ENCODE results near the gene KRTAP4-5. TPM values are rescaled to one million over a fixed set of nuclear protein-coding genes. Genes with fewer than 3 reads are reported as not detected.
"Not testable (repeated sequence)": the region's sequence is repeated elsewhere in the genome, so short reads cannot be mapped to it uniquely, and the experiment has no call there.

KRTAP4-5 gene
- total RNA-seq, 1 donor = not detected

DNA sequence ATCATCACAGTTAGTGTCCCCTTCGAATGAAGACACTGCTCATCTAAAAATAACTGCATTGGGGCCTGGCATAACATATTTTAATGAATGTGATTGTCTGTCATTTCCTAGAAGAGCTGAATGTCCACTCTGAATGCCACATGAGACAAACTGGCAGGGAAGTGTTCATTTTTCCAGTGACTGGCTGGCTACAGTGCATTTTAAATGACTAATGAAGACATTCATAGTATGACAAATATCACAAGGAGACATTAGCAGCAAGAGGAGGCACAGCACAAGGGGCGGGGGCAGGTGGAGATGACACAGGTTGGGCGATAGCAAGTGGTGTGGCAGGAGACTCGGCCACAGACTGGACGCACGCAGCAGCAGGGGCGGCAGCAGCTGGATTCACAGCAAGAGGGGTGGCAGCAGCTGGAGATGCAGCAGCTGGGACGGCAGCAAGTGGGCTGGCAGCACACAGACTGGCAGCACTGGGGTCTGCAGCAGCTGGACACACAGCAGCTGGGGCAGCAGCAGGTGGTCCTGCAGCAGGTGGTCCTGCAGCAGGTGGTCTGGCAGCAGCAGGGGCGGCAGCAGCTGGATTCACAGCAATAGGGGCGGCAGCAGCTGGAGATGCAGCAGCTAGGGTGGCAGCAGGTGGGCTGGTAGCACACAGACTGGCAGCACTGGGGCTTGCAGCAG lies 514 bp downstream of the KRTAP4-5 start:
- not testable (repeated sequence) for DNase-seq (ENCODE audit: low read depth in 2 of 3, low spot score in 2 of 3)

DNA sequence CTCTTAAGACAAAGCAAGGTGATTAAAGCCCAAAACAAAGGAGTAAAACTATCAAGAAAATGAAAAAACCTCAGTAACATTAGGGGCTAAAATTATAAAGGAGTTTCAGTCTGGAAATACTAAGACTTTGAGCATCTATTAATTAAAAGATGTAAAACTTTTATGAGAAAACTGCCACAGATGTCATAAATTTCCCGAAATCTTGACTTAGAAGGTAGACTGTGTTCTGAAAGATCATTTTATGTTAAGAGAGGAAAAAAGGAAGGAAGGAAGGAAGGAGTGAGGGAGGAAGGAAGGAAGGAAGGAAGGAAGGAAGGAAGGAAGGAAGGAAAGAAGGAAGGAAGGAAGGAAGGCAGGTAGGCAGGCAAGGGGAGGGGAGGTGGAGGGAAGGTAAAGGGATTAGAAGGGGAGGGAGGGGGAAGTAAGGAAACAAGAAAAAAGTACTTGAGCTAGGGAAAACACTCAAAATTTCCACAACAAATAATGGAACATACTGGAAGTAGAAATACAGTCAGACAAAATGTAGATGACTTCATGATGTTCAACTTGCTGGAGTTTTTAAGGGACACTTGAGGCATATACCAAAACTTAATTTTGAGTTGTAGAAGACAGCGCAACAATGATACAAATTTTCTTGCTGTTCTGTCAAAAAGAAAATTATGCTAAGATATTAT lies 2.0 kb downstream of the KRTAP4-5 start:
- DNase-seq (ENCODE audit: low read depth in 2 of 3, low spot score in 2 of 3) = no peak

- DNase-seq (ENCODE audit: low read depth in 2 of 3, low spot score in 2 of 3) = no peak
Observed at GRCh38 chr17:41145261-41145660, 4.4 kb downstream of the KRTAP4-5 start.

GRCh38 chr17:41144846-41145245 lies 4.8 kb downstream of the KRTAP4-5 start:
- no peak for DNase-seq (ENCODE audit: low read depth in 2 of 3, low spot score in 2 of 3)

- DNase-seq (ENCODE audit: low read depth in 2 of 3, low spot score in 2 of 3) = no peak
Observed at GRCh38 chr17:41141361-41141760, 8.3 kb downstream of the KRTAP4-5 start.

DNA sequence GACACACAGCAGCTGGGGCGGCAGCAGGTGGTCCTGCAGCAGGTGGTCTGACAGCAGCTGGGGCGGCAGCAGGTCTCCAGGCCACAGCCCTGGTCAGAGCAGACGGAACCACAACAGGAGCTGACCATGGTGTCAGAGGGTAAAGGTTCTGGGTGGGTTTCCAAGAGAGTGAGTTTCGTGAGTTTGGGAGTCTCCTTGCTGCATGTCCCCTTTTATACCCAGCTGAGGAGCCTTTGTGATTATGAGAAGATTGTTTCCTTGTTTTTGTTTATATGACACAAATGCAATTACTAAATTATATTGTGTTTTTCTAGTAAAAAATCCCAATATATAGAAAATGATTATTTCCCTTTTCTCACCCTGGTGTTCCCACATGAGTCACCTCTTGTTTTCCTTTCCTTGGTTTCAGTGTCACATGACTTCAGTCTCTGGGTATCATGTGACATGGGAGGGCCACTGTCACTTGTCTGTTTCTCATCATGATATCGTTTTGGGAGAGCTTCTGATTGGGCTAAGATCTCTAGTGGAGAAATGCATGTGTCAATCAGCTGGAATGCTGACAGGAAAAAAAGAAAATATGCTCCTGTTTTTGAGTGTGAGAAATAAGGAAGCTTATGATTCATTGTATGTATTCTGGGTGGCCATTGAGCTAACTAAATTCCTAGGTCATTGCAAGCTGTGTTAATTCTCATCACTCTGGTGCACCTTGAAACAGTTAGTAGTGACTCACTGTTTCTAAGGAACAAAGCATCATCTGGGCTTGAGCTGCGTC lies 9.1 kb downstream of the KRTAP4-5 start, which contains the start of gene KRTAP4-6:
Gene KRTAP4-6, minus strand, starts transcription at position 185 of the 772 bp plus-strand sequence. Its CDS starts 57 bp downstream, at position 128.
- no peak for DNase-seq (ENCODE audit: low read depth in 2 of 3, low spot score in 2 of 3)

DNA sequence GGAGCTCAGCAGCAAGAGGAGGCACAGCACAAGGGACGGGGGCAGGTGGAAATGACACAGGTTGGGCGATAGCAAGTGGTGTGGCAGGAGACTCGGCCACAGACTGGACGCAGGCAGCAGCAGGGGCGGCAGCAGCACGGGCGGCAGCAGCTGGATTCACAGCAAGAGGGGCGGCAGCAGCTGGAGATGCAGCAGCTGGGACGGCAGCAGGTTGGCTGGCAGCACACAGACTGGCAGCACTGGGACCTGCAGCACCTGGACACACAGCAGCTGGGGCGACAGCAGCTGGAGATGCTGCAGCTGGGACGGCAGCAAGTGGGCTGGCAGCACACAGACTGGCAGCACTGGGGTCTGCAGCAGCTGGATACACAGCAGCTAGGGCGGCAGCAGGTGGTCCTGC lies 9.8 kb downstream of the KRTAP4-5 start:
- not testable (repeated sequence) for DNase-seq (ENCODE audit: low read depth in 2 of 3, low spot score in 2 of 3)

- no peak for DNase-seq (ENCODE audit: low read depth in 2 of 3, low spot score in 2 of 3)
Observed at GRCh38 chr17:41133880-41134735, 15.5 kb downstream of the KRTAP4-5 start.

- no peak for DNase-seq (ENCODE audit: low read depth in 2 of 3, low spot score in 2 of 3)
Observed at GRCh38 chr17:41131979-41132378, 17.6 kb downstream of the KRTAP4-5 start.

DNA sequence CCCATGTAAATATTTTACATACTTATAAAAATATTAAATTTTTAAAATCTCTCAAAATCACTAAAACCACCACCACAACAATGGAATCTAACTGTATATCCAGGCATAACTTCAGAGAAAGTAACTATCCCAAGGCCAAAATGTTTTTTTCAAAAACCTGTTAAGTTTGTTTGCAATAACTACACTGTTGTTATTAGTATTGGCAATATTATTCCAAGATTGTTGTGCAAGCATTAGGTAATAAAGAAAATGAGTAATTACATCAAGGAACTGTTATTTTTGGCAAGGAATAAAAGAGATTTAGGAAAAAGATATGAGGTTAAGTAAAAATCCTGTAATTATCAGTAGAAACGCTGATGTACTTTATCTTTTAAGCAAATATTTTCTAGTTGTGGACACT lies 22.3 kb downstream of the KRTAP4-5 start:
- no peak for DNase-seq (ENCODE audit: low read depth in 2 of 3, low spot score in 2 of 3)

GRCh38 chr17:41126412-41126811 lies 23.2 kb downstream of the KRTAP4-5 start:
- DNase-seq (ENCODE audit: low read depth in 2 of 3, low spot score in 2 of 3) = no peak

DNA sequence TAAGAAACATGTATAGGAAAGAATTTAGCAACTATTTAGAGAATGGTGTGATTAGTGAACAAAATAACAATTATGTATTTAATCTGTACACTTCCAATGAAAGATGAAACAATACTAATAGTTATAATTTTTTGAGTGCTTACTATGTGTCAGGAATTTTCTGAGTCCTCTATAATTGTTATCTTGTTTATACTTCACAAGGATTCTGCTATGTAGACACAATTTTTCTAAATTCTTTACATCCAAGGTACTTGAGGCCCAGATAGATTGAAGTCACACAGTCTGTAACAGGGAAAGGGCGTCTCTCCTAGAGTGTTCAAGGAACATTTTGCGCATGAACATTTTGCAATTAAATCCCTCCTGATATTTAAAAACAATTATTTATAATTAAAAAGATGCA lies 24.6 kb downstream of the KRTAP4-5 start:
- DNase-seq (ENCODE audit: low read depth in 2 of 3, low spot score in 2 of 3) = no peak

GRCh38 chr17:41123991-41124371 lies 25.6 kb downstream of the KRTAP4-5 start, which contains the start of gene KRTAP4-12:
Gene KRTAP4-12 (minus strand): TSS chr17:41124182. CDS start chr17:41124122, 60 bp downstream.
- DNase-seq (ENCODE audit: low read depth in 2 of 3, low spot score in 2 of 3) = not testable (repeated sequence)

DNA sequence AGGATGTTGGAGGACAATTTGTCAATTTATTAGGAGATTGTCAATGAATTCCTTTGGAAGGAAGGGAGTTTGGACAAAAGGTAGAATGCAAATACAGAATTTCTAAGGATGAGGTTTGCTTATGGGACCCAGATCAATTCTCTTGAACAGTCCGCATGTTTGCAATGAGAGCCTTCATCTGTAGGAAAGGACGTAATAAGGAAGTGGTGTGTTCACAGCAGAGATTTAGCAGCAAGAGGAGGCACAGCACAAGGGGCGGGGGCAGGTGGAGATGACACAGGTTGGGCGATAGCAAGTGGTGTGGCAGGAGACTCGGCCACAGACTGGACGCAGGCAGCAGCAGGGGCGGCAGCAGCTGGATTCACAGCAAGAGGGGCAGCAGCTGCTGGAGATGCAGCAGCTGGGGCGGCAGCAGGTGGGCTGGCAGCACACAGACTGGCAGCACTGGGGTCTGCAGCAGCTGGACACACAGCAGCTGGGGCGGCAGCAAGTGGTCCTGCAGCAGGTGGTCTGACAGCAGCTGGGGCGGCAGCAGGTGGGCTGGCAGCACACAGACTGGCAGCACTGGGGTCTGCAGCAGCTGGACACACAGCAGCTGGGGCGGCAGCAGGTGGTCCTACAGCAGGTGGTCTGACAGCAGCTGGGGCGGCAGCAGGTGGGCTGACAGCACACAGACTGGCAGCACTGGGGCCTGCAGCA lies 26.2 kb downstream of the KRTAP4-5 start:
- DNase-seq (ENCODE audit: low read depth in 2 of 3, low spot score in 2 of 3) = not testable (repeated sequence)

- DNase-seq (ENCODE audit: low read depth in 2 of 3, low spot score in 2 of 3) = no peak
Observed at GRCh38 chr17:41121742-41122141, 27.9 kb downstream of the KRTAP4-5 start.

DNA sequence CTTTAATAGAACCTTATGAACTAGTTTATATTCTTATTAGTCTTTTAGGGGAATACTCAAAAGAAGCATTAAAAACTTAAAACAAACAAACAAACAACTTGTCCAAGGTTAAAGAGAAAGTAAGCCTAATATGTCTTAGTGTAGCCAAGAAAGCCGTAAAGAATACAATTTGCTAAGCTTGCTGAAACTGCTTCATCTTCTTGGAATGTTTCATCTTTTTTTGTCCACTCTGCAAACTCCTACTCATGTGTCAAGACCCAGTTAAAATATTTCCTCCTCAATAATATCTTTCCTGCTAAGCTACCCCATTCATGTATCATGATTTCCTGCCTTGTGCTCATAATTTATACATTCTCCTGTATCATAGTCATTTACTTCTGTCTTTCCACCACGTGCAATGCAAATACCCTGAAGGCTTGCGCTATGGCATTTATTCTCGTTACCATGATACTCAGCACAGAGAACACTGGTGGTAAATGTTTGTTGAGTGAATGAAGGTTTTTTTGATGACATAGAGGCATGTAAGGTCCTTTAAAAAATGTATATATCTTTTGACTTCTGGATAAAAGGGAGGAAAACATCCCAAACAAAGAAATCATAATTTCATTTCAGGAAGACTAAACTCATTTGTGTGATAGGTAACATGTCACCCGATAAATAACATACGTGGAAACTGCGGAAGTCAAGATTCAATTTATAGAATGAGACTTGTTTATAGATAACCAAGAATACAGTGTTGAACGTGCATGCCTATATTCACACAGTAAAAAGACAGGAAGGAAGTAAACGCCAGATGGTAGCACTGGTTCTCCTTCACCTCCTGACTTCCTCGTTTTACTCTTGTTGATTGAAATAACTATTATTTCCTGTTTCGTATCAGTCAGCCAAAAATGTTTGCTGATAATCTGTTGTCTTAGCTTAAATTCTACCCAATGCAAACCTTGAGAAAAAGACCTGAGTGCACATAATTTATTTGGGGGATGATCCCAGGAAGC lies 29.6 kb downstream of the KRTAP4-5 start:
- DNase-seq (ENCODE audit: low read depth in 2 of 3, low spot score in 2 of 3) = peak in 2 of 3 donors; percentile 27 to 75

DNA sequence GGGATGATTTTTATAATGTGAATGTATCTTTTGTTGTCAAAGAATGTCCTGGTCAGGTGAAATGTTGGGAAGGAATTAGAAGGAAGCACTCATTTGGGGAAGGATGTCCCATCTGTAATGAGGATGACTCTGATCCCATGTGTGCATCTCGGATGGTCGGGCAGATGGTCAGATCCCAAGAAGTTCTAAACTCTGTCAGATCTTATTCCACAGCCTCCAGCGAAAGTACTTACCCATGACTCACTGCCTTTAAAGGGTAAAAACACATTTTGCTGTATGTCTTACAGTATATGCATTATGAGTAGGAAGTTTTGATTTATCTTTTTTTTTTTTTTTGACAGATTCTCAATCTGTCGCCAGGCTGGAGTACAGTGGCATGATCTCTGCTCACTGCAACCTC lies 30.9 kb downstream of the KRTAP4-5 start:
- DNase-seq (ENCODE audit: low read depth in 2 of 3, low spot score in 2 of 3) = no peak

DNA sequence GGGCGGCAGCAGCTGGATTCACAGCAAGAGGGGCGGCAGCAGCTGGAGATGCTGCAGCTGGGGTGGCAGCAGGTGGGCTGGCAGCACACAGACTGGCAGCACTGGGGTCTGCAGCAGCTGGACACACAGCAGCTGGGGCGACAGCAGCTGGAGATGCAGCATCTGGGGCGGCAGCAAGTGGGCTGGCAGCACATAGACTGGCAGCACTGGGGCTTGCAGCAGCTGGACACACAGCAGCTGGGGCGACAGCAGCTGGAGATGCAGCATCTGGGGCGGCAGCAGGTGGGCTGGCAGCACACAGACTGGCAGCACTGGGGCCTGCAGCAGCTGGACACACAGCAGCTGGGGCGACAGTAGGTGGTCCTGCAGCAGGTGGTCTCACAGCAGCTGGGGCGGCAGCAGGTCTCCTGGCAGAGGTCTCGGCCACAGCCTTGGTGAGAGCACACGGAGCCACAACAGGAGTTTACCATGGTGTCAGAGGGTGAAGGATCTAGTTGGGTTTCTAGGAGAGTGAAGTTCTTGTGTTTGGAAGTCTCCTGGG lies 31.7 kb downstream of the KRTAP4-5 start, which contains the start of gene KRTAP4-11:
Gene KRTAP4-11, minus strand, starts transcription at position 528 of the 541 bp plus-strand sequence. Its CDS starts 58 bp downstream, at position 470.
- DNase-seq (ENCODE audit: low read depth in 2 of 3, low spot score in 2 of 3) = not testable (repeated sequence)
